ENCODE data around the gene TMEM132A.
"Not testable (repeated sequence)": the region's sequence is repeated elsewhere in the genome, so short reads cannot be mapped to it uniquely, and the experiment has no call there.

Gene TMEM132A

DNA sequence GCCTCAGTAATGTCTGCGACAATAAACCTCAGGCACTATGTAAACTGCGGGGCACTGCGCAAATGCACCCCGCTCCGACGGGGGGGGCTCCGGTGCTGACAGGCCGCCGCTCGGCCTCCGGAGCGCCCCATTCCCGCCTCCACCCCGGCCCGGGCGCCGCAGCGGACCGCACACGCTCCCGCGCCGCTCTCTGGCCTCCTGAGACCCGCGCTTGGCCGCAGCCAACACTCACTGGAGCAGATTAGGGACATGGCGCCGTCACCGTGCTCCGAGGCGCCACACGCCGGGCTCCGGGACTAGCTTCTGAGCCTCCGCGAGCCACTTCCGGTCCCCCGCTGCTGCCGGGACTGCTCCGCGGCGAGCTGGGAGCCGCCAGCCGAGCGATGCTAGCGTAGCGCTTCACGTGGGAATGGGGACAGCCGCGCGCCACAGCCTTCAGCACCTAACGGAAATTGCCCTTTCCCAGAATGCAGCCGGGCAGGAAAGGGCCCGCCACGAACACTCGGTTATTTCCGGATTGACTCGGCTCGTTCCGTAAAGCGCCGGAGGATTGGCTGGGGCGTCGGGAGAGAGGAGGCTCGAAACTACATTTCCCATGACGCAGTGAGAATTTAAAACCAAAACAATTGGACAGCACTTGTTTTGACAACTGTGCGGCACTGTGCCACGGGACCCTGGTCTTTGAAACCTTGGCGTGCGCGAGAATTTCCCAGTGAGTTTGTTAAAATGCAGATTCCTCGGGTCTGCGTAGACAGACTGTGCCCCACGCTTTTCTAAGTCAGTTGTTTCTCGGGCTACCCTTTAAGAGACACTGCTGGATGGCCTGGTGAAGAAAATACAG, 17.9 kb upstream of the TMEM132A start, which contains the start of gene PRPF19:
Gene PRPF19, minus strand, starts transcription at position 454 of the 841 bp plus-strand sequence. Its CDS starts 203 bp downstream, at position 251.
- DNase-seq (ENCODE audit: low read depth, low spot score): no peak

DNA sequence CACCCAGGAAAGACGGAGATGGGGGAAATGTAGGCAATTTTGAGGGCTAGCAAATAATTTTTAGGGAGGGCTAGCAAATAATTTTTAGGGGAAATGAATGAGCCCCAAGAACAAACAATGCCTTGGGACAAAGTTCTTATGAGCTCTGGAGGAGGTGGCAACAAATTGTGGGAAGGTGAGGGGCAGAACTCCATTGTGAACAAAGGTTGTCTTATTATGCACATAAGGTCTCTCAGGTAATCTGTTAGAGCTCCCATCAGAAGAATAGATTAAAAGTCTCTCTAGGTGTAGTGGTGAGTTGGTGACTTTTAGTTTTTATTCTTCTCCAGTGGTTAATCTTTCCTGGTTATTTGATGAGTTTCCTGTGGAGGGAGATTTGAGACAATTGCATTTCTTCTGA, 15.5 kb upstream of the TMEM132A start:
- no peak for DNase-seq (ENCODE audit: low read depth, low spot score)

DNA sequence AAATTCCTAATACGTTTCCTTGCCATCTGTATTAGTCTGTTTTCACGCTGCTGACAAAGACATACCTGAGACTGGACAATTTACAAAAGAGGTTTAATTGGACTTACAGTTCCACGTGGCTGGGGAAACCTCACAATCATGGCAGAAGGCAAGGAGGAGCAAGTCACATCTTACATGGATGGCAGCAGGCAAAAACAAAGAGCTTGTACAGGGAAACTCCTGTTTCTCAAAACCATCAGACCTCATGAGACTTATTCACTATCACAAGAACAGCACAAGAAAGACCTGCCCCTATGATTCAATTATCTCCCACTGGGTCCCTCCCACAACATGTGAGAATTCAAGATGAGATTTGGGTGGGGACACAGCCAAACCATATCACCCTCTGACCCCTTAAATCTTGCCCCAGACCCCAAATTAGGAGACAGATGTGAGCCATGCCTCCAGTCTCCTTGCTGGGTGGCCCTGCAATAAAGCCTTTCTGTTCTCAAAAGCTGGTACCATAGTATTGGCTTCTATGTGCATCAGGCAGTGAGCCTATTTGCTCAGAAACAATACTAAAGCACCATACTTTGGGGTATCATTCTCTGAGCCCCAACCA, 14.5 kb upstream of the TMEM132A start:
- DNase-seq (ENCODE audit: low read depth, low spot score): not testable (repeated sequence)

DNA sequence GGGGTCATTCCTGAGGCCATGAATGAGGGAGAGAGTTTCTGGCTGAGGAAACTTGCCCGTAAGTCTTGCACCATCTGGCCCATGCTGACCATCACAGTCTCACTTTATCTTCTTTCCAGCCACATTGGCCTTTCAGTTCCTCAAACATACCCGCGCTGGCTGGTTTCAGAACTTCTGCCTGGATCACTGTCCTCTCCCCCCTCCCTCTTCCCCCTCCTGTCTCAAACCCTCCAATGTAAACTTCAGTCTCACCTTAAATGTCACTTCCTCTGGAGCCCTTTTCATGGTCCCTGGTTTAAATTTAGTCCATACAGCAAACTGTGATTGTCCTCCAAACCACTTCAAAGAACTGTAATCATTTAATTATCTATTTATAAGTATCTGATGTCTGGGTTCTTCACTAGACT, 14.0 kb upstream of the TMEM132A start:
- DNase-seq (ENCODE audit: low read depth, low spot score): no peak

DNA sequence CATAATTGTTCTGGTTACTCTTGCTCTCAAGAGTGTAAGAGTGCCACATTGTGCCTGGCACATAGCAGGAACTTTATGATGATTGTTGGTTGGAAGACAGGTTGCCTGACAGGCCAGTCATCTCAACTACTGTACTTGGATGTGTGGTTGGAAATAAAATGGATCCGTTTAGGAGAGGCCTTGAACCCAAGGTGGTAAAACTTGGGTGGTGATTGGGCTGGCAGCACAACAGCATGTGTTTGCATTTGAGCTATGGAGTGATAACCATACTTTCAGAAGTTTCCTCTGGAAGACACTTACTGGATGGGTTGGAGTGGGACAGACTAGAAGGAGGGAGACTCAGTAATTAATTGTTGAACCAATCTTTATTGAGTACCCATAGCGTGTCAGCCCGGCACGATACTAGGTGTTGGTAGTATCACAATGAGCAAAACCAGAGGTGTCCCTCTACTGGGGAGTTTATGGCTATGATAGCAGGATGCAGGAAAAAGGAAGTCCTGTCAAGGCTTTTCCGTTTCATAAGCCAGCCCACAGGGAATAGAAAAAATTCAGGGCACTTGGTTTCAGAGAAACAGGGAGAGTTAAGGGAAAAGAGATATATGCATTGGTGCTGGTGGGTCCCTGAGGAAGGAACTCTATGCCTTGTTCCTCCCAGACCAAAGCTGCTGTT, 13.4 kb upstream of the TMEM132A start:
- DNase-seq (ENCODE audit: low read depth, low spot score): no peak

DNA sequence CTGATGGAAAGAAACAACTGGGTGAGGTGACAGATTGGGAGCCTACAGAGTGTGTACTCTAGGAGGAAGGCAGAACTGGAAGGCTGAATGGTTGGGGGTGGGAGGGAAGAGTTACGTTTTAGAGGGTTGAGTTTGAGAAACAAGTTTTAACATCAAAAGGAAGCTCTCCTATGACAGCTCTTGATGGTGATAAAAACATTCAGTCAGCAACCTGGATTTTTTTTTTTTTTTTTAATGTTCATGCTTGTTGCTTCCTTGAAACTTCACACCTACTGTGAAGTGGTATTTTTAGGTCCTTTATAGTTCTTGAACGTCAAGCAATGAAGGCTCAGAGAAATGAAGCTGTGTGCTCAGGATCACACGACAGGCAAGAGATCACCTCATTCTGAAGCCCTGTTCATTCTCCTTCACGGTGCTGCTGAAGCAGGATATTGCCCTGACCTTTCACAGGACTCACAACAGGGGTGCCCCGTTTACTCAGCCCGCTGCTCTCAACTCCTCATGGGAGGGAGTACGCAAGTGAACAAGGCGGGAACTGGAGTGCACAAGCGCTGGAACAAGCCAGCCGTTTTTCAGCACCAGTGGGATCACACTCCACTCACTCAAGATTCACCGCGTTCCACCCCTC, 11.9 kb upstream of the TMEM132A start:
- no peak for DNase-seq (ENCODE audit: low read depth, low spot score)

DNA sequence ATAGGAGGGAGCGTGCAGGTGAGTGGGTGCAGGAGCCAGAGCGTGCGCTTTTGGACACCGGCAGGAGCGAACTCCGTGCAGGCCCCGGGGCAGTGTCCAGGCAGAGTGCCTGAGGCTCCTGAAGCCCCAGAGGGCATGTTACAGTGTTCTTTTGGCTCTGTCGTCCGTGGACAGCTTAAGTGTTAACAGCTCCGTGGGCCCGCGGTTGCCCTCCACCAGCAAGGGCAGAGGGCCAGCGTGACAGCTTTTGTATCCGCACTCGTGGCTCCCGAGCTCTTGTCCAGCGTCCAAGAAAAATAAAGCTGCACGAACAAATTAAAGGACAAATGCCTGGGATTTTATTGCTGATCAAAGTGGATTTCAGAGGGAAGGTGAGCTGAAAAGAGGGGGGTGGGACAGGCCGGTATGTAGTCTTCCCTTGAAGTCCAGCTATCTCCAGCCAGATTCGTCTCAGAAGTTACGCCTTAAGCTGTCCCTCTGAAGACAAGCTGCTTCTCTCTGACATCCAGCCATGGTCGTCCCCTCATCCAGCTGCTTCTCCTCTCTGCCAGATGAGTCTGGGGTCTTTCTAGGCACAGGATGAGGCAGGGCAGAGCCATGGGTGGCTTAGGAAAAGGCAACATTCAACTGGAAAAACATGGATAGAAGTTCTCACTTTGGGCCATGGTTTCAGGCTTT, 11.3 kb upstream of the TMEM132A start:
- DNase-seq (ENCODE audit: low read depth, low spot score): no peak

DNA sequence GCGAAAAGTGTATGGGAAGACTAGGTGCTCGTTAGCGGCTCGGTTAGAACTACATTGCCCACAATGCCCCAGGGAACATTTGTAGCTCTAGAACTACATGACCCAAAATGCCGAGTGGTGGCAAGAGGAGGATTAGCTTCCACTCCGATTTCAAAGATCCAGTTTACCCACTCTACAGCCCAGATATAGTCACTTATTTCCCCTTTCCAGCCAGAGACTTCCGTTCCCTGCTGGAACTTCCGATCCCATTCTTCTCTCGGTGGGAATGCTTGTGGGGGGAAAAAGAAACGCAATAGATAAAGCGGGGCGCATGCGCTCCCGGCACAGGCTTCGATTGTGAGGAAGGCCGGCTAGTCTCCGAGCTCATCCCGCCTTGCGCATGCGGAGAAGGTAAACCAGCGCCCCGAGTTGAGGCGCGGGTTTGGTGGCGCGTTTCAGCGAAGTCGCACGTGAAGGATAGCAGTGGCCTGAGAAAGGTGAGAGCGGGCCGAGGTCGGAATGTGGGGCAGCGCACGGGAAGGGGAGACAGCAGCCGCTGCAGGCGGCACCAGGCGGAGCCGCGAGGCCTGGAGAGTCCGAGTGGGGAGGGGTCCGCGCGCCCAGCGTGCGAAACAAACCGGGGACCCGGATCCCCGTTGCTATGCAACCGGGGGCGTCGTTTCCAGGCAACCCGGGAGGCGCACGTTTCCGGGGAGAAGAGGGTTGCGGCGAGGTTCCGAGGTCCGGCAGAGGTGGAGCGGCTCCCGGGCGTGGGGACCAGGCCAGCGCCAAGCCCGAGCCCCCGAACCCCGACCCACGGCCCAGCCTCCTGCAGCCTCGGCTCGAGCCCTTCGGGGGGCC, 10.2 kb upstream of the TMEM132A start, which contains the start of gene TMEM109:
Gene TMEM109, plus strand, starts transcription at position 366 of the 840 bp plus-strand sequence. CDS start 5,536 bp downstream, outside the sequence.
- DNase-seq (ENCODE audit: low read depth, low spot score): peak; percentile 75

DNA sequence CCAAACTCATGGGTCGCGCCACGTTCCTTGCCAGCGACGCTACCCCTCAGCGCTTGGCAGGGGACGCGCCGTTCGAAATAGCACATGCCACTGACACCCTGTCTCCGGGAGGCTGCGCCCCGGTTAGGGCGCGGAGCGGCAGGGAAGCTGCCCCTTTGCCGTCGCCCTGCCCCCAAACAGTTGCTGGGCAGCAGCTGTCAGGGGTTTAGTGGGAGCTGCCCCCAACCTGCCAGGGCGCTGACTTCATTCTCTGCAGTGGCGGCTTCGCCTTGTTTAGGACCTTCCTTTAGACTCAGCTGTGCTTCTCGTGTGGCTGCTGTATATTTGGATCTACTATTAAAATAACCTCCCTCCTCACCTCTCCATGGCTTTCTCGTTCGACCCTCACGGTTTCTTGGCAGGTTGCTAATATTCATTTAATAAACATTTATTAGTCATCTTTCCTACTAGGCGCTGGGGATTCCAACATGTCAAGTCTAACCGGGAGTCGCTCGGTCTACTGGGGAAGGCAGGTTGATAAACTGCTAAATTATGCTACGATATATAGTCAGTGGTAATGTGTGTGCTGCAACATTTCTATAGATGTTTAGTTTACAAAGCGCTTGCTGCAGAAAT, 9.5 kb upstream of the TMEM132A start:
- DNase-seq (ENCODE audit: low read depth, low spot score): no peak

DNA sequence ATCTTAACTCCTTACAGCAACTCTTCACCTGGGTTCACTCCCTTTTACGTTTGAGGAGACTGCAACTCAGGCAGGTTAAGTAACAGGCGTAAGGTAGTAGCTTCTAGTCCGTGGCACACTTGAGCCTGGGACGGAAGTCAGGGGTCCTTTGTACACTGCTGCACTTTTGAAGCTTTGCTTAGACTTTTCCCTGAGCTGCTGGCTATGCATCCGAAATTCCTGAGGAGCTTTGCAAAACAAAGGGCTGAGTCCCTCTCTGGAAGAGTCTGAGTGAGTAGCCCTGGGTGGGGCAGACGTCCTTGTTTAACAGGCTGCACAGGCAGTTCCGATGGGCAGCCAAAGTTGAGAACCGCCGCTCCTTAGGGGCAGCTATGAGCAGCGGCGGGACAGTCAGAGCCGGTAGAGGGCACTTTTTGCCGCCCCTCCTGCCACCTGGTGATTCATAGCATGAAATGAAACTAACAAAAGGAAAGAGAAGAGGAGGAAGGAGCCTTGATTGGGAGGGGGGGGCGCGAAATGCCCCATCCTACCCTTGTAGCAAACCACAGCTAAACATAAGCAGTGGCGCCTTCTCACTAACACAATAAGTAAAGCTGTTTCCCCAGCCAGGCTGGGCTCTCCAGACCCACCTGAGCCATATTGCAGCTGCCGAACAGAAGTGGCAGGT, 8.9 kb upstream of the TMEM132A start:
- DNase-seq (ENCODE audit: low read depth, low spot score): peak; percentile 59

DNA sequence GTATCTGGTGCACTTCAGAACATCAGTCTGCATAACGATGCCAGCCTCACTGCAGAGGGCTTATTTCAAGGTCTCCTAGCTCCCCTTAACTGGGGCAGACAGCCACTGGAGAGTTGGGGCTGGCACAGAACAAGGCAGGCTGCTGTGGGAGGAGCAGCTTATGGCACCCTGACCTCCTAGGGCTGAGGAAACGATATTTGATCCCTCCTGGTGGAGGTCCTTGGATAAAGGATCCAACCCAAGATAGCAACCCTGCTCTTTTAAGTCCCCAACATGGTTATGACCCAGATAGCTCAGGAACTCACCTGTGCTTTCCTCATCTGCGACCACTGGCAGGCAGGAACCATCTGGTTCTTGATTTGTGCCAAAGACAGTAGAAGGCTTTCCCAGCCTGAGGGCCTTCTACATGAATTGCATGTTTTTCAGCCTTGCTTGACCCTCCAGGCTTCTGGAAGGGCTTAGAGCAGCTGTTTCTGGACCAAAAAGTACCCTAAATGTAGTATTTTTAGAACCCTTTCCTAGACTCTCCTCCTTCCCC, 7.5 kb upstream of the TMEM132A start:
- no peak for DNase-seq (ENCODE audit: low read depth, low spot score)

DNA sequence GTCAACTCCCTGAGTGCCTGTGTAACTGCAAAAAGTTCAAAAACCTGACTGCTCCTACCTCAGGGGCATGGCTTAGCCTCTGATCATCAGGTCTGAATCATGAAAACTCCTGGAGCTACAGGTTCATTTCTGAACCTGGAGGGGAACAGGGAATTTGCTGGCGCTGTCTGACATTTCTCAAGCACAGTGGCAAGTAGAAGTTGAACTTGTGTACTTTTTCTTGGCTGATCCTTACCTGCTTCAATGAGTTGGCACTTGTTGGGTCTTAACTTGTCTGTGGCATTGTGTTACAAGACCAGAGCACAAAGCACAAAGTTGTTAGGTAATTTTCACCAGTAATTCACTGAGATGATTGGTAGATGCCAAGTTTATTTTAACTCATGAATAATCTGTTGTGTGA, 7.0 kb upstream of the TMEM132A start:
- DNase-seq (ENCODE audit: low read depth, low spot score): no peak

DNA sequence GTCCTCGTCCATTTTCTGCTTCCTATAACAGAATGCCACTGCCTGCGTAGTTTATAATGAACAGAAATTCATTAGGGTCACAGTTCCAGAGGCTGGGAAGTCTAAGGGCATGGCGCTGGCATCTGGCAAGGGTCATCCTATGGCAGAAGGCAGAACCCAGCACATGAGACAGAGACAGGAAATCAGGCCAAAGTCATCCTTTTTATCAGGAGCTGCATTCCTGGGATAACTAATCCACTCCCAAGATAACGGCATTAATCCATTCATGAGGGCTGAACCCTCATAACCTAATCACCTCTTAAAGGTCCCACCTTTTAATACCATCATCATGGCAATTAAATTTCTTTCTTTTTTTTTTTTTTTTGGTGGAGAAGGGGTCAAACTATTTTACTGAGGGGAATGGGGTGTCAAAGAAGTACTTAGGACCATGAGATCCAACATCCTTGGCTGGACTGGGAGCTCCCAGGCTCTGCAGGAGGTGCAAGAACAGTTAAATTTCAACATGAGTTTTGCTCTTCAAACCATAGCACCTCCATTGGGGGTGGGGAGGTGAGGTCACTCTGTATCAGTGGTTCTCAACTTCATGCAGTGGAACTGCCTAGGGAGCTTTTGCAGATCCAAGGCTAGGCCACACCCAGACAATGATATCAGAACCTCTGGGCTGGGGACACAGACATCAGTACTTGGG, 5.9 kb upstream of the TMEM132A start:
- no peak for DNase-seq (ENCODE audit: low read depth, low spot score)

DNA sequence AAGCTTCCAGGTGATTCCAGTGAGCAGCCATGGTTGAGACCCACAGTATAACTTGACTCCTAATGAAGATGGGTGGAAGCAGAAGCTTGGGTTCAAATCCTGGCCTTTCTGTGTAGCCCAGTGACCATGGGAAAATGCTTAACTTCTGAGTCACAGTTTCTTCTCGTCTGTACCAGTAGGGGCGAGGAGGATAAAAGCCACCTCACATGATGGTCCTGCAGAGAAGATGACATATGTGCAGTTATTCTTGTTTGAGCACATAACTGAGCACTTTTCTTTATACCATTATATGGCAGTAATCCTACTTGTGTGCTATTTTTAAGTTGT, 5.4 kb upstream of the TMEM132A start:
- DNase-seq (ENCODE audit: low read depth, low spot score): no peak

DNA sequence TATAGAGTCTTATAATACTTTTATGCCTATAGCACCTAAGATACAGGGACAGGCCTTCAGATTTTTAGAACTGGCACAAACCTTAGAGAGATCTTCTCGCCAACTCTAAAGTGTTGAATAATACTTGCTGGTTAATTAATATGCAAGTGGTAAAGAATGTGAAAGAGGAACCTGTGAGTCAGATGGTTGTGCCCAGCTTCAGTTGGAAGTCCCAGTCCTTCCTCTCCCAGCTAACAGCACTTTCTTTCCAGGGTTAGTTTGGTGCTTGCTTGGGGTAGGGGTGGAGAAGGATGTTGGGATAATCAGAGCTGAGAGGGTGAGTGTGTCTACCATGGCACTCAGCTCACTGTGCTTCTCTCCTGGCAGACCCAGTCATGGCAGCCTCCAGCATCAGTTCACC, 4.9 kb upstream of the TMEM132A start:
- no peak for DNase-seq (ENCODE audit: low read depth, low spot score)

DNA sequence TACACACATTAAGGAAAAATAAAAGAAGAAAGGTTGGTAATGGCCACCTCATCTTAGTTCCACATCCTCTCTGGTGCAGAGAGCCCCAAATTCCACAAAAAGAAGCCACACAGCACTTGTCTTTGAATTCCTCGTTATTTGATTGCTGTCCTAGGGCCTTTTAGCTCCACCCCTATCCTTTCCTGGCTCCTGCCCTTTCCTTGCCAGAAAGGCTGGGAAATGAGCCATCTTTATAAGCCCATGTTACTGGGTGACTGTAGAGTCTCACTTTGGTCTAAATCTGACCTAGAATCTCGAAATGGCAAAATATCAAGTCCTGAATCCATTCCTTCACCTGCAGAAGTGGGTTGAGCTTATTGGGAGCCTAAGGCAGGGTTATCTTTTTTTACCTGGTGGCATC, 4.3 kb upstream of the TMEM132A start:
- DNase-seq (ENCODE audit: low read depth, low spot score): no peak

DNA sequence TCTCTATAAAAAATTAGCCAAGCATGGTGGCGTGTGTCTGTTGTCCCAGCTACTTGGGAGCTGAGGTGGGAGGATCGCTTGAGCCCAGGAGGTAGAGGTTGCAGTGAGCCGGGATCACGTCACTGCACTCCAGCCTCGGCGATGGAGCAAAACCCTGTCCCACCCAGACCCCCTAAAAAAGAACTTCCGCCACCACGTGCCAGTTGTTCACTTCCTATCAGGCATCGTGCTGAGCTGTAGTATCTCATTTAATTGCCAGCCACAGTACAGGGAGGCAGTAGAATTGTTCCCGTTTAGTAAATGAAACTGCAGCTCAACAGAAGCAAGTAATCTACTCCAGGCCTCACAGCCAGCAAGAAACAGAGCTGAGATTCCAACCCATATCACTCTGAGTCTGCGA, 3.0 kb upstream of the TMEM132A start:
- no peak for DNase-seq (ENCODE audit: low read depth, low spot score)

DNA sequence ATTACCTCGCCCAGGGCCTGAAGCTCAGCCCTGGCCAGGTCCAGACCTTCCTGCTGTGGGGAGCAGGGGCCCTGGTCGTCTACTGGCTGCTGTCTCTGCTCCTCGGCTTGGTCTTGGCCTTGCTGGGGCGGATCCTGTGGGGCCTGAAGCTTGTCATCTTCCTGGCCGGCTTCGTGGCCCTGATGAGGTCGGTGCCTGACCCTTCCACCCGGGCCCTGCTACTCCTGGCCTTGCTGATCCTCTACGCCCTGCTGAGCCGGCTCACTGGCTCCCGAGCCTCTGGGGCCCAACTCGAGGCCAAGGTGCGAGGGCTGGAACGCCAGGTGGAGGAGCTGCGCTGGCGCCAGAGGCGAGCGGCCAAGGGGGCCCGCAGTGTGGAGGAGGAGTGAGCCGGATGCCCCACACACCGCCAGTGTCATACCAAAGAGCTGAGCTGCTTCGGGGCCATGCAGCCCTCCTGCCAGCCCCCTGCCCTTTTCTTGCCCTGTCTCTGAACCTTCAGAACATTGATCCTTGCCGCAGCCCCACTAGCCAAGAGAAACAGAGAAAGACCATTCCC, 2.4 kb upstream of the TMEM132A start:
- no peak for DNase-seq (ENCODE audit: low read depth, low spot score)

DNA sequence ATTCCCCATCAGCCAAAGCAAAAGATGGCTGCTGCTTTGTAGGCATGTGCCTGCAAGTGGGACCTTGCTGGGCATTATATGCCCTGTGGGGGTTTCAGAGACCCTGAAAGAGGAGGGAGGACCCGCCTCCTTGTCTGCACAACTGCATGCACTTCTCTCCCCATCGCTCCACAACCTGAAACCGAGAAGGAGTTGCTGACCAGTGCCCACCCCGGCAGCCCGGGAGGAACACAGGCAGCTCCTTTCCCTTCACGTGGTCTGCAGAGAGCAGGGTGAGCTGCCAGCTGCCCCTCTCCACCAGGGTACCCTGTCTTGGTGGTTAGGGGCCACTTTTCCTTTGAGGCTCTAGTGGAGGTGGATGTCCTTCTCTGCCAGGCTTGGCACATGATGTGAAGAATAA, 1.4 kb upstream of the TMEM132A start:
- DNase-seq (ENCODE audit: low read depth, low spot score): no peak
